ENCODE results near the gene LRIG3.
"Not testable (repeated sequence)": the region's sequence is repeated elsewhere in the genome, so short reads cannot be mapped to it uniquely, and the experiment has no call there.

Gene LRIG3

DNA sequence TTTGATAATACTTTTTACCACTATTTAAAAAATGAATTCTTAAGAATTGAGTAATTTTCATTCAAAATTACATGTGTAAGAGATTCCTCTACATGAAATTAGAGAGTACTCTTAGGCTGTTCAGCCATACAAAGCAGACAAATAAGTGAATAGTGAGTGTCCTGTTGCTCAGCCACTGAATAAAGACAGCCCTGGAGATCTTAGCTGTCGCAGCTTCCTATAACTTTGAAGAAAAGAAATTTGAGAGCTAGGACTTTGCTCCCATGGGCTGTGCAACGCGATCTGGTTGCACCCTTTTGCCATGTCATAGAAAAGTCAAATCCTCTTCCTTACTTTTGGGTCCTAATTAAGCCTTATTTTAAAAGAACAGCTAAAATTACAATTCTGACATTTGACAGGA, 40.9 kb upstream of the LRIG3 start:
- peak; percentile 6 for DNase-seq (ENCODE audit: low read depth)
- no peak overlapping the region for H3K4me3 ChIP-seq (ENCODE audit: low read depth, low read length)
- TF ChIP-seq, protein P1, sequence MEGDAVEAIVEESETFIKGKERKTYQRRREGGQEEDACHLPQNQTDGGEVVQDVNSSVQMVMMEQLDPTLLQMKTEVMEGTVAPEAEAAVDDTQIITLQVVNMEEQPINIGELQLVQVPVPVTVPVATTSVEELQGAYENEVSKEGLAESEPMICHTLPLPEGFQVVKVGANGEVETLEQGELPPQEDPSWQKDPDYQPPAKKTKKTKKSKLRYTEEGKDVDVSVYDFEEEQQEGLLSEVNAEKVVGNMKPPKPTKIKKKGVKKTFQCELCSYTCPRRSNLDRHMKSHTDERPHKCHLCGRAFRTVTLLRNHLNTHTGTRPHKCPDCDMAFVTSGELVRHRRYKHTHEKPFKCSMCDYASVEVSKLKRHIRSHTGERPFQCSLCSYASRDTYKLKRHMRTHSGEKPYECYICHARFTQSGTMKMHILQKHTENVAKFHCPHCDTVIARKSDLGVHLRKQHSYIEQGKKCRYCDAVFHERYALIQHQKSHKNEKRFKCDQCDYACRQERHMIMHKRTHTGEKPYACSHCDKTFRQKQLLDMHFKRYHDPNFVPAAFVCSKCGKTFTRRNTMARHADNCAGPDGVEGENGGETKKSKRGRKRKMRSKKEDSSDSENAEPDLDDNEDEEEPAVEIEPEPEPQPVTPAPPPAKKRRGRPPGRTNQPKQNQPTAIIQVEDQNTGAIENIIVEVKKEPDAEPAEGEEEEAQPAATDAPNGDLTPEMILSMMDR (conservative IDR thresholded peaks at IDR 0.05; ENCODE audit: low read depth, low read length), result no peak

DNA sequence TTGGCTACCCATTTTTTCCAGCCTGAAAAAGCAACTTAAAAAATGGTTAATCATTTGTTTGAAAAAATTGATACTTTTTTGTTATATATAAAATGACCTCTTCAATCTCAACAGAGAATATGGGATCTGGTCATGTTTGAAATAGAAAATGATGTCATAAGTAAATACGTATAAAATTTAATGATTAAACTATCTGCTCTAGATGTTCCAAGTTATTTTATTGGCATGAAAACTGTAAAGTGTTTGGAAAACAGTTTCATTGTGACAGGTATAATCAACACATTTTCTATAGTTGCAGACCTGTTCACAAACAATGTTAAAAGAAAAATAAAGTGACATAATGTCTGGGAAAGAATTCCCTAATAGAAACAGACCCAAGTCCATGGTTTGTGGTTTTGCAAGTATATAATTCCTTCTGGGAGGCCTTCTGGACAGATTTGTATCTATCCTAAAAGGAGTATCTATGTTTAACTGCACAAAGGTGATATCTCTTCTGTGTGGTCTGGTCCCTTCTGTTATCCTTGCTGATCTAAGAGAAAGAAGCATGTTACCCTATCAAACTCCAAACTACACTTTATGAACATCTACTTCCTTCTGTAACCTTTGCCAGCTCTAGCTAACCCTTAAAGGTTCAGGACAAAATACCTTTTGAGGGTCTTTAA, 39.5 kb upstream of the LRIG3 start:
- DNase-seq (ENCODE audit: low read depth), result no peak
- TF ChIP-seq, protein P1 (conservative IDR thresholded peaks at IDR 0.05; ENCODE audit: low read depth, low read length), result no peak
- H3K4me3 ChIP-seq (ENCODE audit: low read depth, low read length), result no peak overlapping the region

DNA sequence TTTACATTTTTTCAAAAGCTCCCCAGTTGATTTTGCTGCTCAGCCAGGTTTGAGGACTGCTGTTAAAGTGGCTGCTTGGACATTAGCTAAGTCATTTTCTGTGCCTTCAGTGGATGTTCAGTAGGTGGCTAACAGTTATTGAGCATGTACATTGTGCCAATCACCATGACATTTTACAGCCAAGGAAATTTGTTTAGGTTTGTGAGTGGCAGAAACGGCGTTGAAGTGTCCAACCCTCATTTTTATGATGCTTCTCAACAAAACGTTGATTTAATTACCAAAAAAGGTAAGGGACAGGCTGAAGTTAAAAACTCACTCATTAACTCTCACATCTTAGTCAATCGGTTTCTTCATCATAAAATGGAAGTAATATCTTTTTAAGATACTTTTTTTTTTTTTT, 37.0 kb upstream of the LRIG3 start:
- TF ChIP-seq, protein P1 (conservative IDR thresholded peaks at IDR 0.05; ENCODE audit: low read depth, low read length), result no peak
- no peak overlapping the region for H3K4me3 ChIP-seq (ENCODE audit: low read depth, low read length)
- no peak for DNase-seq (ENCODE audit: low read depth)

DNA sequence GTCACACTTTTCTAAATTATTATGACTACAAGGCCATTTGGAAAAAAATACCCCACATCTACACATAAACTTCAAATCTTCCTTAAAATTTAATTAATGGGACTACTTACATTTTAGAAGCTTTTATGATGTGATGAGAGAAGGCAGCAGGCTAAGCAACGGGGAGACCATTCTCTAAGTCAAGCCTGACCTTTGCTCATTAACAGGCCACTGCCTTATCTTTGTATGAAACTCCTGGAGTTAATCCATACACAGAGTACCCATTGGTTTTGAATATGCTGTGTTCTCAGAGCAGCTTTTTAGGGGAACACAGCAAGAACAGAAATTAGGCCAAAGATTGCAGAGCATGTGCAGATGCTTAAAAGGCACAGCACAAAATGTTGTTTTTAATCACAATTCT, 35.5 kb upstream of the LRIG3 start:
- no peak for DNase-seq (ENCODE audit: low read depth)
- TF ChIP-seq, protein P1 (conservative IDR thresholded peaks at IDR 0.05; ENCODE audit: low read depth, low read length), result no peak
- H3K4me3 ChIP-seq (ENCODE audit: low read depth, low read length), result no peak overlapping the region

DNA sequence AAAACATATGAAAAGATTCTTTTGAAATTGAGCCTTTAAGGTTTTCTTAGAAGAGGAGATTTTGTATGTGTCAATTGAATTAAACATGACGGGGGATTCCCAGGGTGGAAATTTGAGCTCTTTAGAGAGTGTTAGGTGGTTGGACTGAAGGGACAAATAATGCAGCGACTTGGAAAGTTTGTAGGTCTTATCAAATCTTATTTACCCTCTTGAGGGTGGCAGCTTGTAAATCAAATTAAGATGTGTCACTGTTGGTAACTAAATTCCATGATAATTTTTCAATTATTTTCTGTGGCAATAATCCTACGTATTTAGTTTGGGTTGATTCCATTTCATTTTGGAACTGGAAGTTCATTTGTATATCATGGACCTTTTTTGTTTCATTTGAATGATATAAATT, 33.7 kb upstream of the LRIG3 start:
- H3K4me3 ChIP-seq (ENCODE audit: low read depth, low read length), result no peak overlapping the region
- DNase-seq (ENCODE audit: low read depth), result no peak
- TF ChIP-seq, protein P1 (conservative IDR thresholded peaks at IDR 0.05; ENCODE audit: low read depth, low read length), result no peak

DNA sequence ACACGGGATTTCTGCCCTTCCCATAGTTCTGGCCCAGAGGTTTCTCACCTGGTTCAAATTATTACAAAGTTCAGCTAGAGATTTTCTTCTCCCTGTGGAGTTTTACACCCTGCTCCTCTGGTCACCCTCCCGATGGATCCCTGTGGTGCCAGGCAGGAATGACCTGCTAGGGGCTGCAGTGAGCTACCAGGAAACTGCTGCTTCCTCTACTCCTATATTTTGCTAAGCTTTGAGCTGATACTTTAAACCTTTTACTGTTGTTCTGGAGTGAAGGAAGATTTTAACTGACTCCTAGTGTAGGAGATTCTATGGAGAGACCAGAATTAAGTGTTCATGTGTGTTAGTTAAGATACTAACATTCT, 30.4 kb upstream of the LRIG3 start:
- TF ChIP-seq, protein P1 (conservative IDR thresholded peaks at IDR 0.05; ENCODE audit: low read depth, low read length), result no peak

DNA sequence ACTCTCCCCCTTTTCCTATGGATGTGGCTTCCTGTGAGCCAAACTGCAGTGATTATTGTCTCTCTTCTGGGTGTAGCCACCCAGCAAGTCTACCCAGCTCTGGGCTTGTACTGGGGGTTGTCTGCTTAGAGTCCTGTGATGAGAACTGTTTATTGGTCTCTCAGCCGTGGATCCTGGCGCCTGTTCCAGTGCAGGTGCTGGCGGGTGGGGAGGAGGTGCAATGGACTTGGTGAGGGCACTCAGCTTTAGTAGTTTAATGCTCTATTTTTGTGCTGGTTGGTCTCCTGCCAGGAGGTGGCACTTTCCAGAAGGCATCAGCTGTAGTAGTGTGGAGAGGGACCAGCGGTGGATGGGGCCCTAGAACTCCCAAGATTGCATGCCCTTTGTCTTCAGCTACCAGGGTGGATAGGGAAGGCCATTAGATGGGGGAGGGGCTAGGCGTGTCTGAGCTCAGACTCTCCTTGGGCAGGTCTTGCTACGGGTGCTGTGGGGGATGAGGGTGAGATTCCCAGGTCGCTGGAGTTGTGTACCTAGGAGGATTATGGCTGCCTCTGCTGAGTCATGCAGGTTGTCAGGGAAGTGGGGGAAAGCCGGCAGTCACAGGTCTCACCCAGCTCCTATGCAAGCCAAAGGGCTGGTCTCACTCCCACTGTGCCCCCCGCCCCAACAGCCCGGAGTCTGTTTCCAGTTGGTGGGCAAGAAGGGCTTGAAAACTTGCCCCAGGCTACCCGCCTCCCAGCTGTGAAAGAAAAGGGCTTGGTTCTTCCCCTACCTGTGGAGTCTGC, 29.8 kb upstream of the LRIG3 start:
- not testable (repeated sequence) for H3K4me3 ChIP-seq (ENCODE audit: low read depth, low read length); DNase-seq (ENCODE audit: low read depth)

More for the DNA sequence above, 30.4 kb upstream of the LRIG3 start:
- DNase-seq (ENCODE audit: low read depth), result no peak
- no peak overlapping the region for H3K4me3 ChIP-seq (ENCODE audit: low read depth, low read length)

Measured in choroid plexus epithelial cell (primary cell).